ENCODE data around the gene ZNF592. TPM values are rescaled to one million over a fixed set of nuclear protein-coding genes. Genes with fewer than 3 reads are reported as not detected.

The ZNF592 gene
- total RNA-seq, 1 experiment from 2014 or later, result 34.6 TPM

GRCh38 chr15:84832448-84833040, 84.2 kb downstream of the ZNF592 start:
- Histone ChIP-seq H3K56ac (ENCODE audit: insufficient read length, low read depth, low read length) (no peak overlapping the region), H3K4ac (ENCODE audit: low read depth, low read length) (no peak overlapping the region), H3K18ac (ENCODE audit: insufficient read length, low read depth, low read length) (no peak overlapping the region), H3K9ac (ENCODE audit: extremely low read depth, insufficient read length, low read length) (no peak overlapping the region), H2BK15ac (ENCODE audit: low read depth, low read length) (no peak overlapping the region), H3K9me3 (ENCODE audit: control insufficient read depth, low read depth, low read length) (no peaks in the 10 kb centered on the region), H3K27ac (ENCODE audit: insufficient read length, low read depth, low read length) (no peak overlapping the region), H4K91ac (ENCODE audit: insufficient read length, low read depth, low read length) (no peak overlapping the region), H2BK12ac (ENCODE audit: insufficient read length, low read depth, low read length) (no peak overlapping the region), H4K5ac (ENCODE audit: insufficient read length, low read depth, low read length) (no peak overlapping the region), H2BK20ac (ENCODE audit: low read depth, low read length, poor library complexity, severe bottlenecking) (no peak overlapping the region), H3K4me1 (ENCODE audit: insufficient read depth, low read length) (no peaks in the 10 kb centered on the region), H3K27me3 (ENCODE audit: insufficient read depth, low read length) (no peaks in the 10 kb centered on the region), H3K79me2 (ENCODE audit: insufficient read depth, low read length) (no peaks in the 10 kb centered on the region), H2AFZ (ENCODE audit: low read length) (no peak overlapping the region), H2AK5ac (ENCODE audit: insufficient read length, low read length) (no peak overlapping the region), H4K8ac (replicated peaks; ENCODE audit: insufficient read length, low read depth, low read length) (no peak overlapping the region), H3K23ac (ENCODE audit: insufficient read length, low read depth, low read length) (no peak overlapping the region), H3K23me2 (ENCODE audit: insufficient read length, low read depth, low read length, poor library complexity, severe bottlenecking) (no peaks in the 10 kb centered on the region), H3K79me1 (ENCODE audit: insufficient read depth, low read depth, low read length, poor library complexity, severe bottlenecking) (no peaks in the 10 kb centered on the region), H2BK5ac (ENCODE audit: insufficient read length, low read length) (no peak overlapping the region), H3T11ph (ENCODE audit: low read length) (no peak overlapping the region), H4K20me1 (ENCODE audit: control insufficient read depth, insufficient read depth, insufficient read length) (no peaks in the 10 kb centered on the region), H3K4me2 (ENCODE audit: insufficient read depth, insufficient read length, low read length) (no peak overlapping the region), H3K14ac (ENCODE audit: insufficient read depth, low read length) (no peak overlapping the region), H2BK120ac (ENCODE audit: low read depth, low read length, poor library complexity, severe bottlenecking) (no peak overlapping the region)
- Mint-ChIP-seq H3K36me3 (ENCODE audit: insufficient read depth in 1 of 3, low read depth in 3 of 3) (peaks cover 0 to 32% (median 5%) of the 10 kb centered on the region in 3 experiments; a peak in 4 of 7 replicates), H3K4me1 (peaks cover 7 to 8% of the 10 kb centered on the region in 2 experiments), H3K27ac (no peak overlapping the region), H3K4me3 (no peak overlapping the region), H3K9me3 (no peaks in the 10 kb centered on the region), H3K27me3 (ENCODE audit: low read depth) (no peaks in the 10 kb centered on the region)
- no CpG with 5 or more reads among the region's 2 CpGs for WGBS (ENCODE audit: extremely low coverage, insufficient read length, low lambda C conversion rate)
- TF ChIP-seq CTCF (conservative IDR thresholded peaks at IDR 0.05), result no peak
- DNase-seq, result no peak

Data from H9 (cell line).